CD14-positive monocyte (primary cell): ENCODE measurements around the gene DNAJB8. TPM values are rescaled to one million over a fixed set of nuclear protein-coding genes. Genes with fewer than 3 reads are reported as not detected.

Experiments
- DNase-seq, 3 donors: peaks; one replicate each; pipeline ENCODE4 v3.0.0-alpha.2; 2011 to 2022
- H2AFZ ChIP-seq: 2 replicates; pipeline ENCODE4 v1.6.0; 2012; ENCODE audit warnings: mild to moderate bottlenecking, low read depth, low read length, inconsistent platforms; ENCODE audit not compliant: insufficient read depth, poor library complexity, severe bottlenecking
- H3K27ac ChIP-seq, 2 donors: 1 replicate in 1 of 2; 2 replicates in 1 of 2; pipeline ENCODE4 v1.5.1; 2012 to 2013; ENCODE audit warnings: low read length in 2 of 2, control low read depth in 1 of 2, inconsistent platforms in 1 of 2, low read depth in 1 of 2, mild to moderate bottlenecking in 1 of 2
- H3K27me3 ChIP-seq, 2 donors: one replicate each; pipeline versions ENCODE4 v1.6.0 to v1.6.1; 2011 to 2013; ENCODE audit warnings: low read length in 2 of 2; ENCODE audit not compliant: control insufficient read depth in 2 of 2, insufficient read depth in 2 of 2
- H3K36me3 ChIP-seq, 2 donors: replicated peaks in 1 of 2; 1 replicate in 1 of 2; 2 replicates in 1 of 2; pipeline versions ENCODE4 v1.5.1 to v1.6.1; 2012 to 2013; ENCODE audit warnings: low read length in 2 of 2, control low read depth in 1 of 2, inconsistent platforms in 1 of 2, mild to moderate bottlenecking in 1 of 2; ENCODE audit not compliant: insufficient read depth in 2 of 2, control insufficient read depth in 1 of 2
- H3K4me1 ChIP-seq, 2 donors: 1 replicate in 1 of 2; 2 replicates in 1 of 2; pipeline versions ENCODE4 v1.5.1 to v1.6.1; 2012 to 2013; ENCODE audit warnings: low read length in 2 of 2, control low read depth in 1 of 2, inconsistent platforms in 1 of 2, mild to moderate bottlenecking in 1 of 2, moderate library complexity in 1 of 2; ENCODE audit not compliant: insufficient read depth in 2 of 2, control insufficient read depth in 1 of 2
- H3K4me2 ChIP-seq: replicated peaks from 2 replicates; pipeline ENCODE3; 2012; ENCODE audit warnings: low read length, moderate library complexity, mild to moderate bottlenecking; ENCODE audit not compliant: poor library complexity, severe bottlenecking; ENCODE audit errors: extremely low read depth
- H3K4me3 ChIP-seq, 3 experiments: fragments of 200-600 bp in 1 of 3; sonication (generic) in 1 of 3; replicated peaks in 1 of 3; 1 replicate in 2 of 3; 2 replicates in 1 of 3; pipeline ENCODE4 v1.5.1; 2011 to 2013; ENCODE audit warnings: low read length in 3 of 3, mild to moderate bottlenecking in 3 of 3, control low read depth in 2 of 3, low read depth in 2 of 3, inconsistent platforms in 1 of 3, moderate library complexity in 1 of 3
- H3K79me2 ChIP-seq: 2 replicates; pipeline ENCODE4 v1.6.0; 2012; ENCODE audit warnings: mild to moderate bottlenecking, control low read depth, inconsistent platforms, low read length, moderate library complexity; ENCODE audit not compliant: insufficient read depth
- H3K9ac ChIP-seq: 2 replicates; pipeline ENCODE4 v1.6.0; 2017; ENCODE audit warnings: low read length, mild to moderate bottlenecking; ENCODE audit not compliant: insufficient read depth, poor library complexity, severe bottlenecking
- H3K9me3 ChIP-seq, 2 donors: replicated peaks in 1 of 2; 1 replicate in 1 of 2; 2 replicates in 1 of 2; pipeline versions ENCODE4 v1.5.1 to v1.6.1; 2012 to 2013; ENCODE audit warnings: low read length in 2 of 2, control low read depth in 1 of 2; ENCODE audit not compliant: control insufficient read depth in 1 of 2, insufficient read depth in 1 of 2
- H4K20me1 ChIP-seq: 2 replicates; pipeline ENCODE4 v1.6.0; 2012; ENCODE audit warnings: mild to moderate bottlenecking, low read length, control low read depth, moderate library complexity; ENCODE audit not compliant: insufficient read depth
- H3K27ac Mint-ChIP-seq, 7 donors: one replicate each; pipeline ENCODE4 v1.8.0; 2020; ENCODE audit warnings: mild to moderate bottlenecking in 7 of 7, mixed read lengths in 7 of 7, moderate library complexity in 6 of 7, inconsistent platforms in 2 of 7
- H3K27me3 Mint-ChIP-seq, 3 donors: one replicate each; pipeline ENCODE4 v1.8.0; 2021 to 2022; ENCODE audit warnings: low read depth in 3 of 3, mild to moderate bottlenecking in 3 of 3, mixed read lengths in 3 of 3, moderate library complexity in 3 of 3, inconsistent platforms in 1 of 3
- H3K36me3 Mint-ChIP-seq, 2 donors: one replicate each; pipeline ENCODE4 v1.8.0; 2020; ENCODE audit warnings: mixed read lengths in 2 of 2, inconsistent platforms in 1 of 2, mild to moderate bottlenecking in 1 of 2
- H3K4me1 Mint-ChIP-seq: one replicate; pipeline ENCODE4 v1.8.0; 2020; ENCODE audit warnings: mild to moderate bottlenecking, mixed read lengths
- H3K4me3 Mint-ChIP-seq, 2 donors: one replicate each; pipeline ENCODE4 v1.8.0; 2020; ENCODE audit warnings: mild to moderate bottlenecking in 2 of 2, mixed read lengths in 2 of 2, moderate library complexity in 1 of 2
- H3K9me3 Mint-ChIP-seq, 7 donors: one replicate each; pipeline ENCODE4 v1.8.0; 2020 to 2022; ENCODE audit warnings: mixed read lengths in 7 of 7, mild to moderate bottlenecking in 6 of 7, moderate library complexity in 6 of 7, inconsistent platforms in 2 of 7
- WGBS: methylation state at CpG from one replicate; pipeline ENCODE4 v1.1.5; 2013; ENCODE audit warnings: missing lambda C conversion rate; ENCODE audit not compliant: insufficient coverage; 5-methylcytosine and 5-hydroxymethylcytosine counted together
- intact Hi-C, 2 donors: fragments of 100-400 bp; cut with micrococcal nuclease; formaldehyde crosslinking; loops; one replicate each; pipeline versions ENCODE4 v1.15.0 to v1.15.1; 2023
- polyA plus RNA-seq, 3 donors: library from polyadenylated mRNA; depleted of rRNA in 1 of 3; unstranded in 2 of 3; stranded (reverse) in 1 of 3; fragments of 300-500 nt in 2 of 3; fragments of >200 nt in 1 of 3; fragmentation: Illumina TruSeq in 2 of 3; gene quantifications; 1 replicate in 2 of 3; 2 replicates in 1 of 3; pipeline ENCODE4 v1.2.3, GENCODE V29; 2012 to 2021
- TF ChIP-seq, protein P1 (sequence below): fragments of 200-600 bp; IDR thresholded peaks from one replicate; pipeline ENCODE4 v1.8.0; 2022; ENCODE audit warnings: antibody characterized with exemption, mild to moderate bottlenecking

The DNAJB8 gene
- polyA plus RNA-seq, 3 donors = not detected

- H3K4me2 ChIP-seq = peak overlapping the region; percentile 92
- H3K4me3 ChIP-seq = peak overlapping the region in 2 of 3 experiments; percentile 2 to 78
- TF ChIP-seq, protein P1, sequence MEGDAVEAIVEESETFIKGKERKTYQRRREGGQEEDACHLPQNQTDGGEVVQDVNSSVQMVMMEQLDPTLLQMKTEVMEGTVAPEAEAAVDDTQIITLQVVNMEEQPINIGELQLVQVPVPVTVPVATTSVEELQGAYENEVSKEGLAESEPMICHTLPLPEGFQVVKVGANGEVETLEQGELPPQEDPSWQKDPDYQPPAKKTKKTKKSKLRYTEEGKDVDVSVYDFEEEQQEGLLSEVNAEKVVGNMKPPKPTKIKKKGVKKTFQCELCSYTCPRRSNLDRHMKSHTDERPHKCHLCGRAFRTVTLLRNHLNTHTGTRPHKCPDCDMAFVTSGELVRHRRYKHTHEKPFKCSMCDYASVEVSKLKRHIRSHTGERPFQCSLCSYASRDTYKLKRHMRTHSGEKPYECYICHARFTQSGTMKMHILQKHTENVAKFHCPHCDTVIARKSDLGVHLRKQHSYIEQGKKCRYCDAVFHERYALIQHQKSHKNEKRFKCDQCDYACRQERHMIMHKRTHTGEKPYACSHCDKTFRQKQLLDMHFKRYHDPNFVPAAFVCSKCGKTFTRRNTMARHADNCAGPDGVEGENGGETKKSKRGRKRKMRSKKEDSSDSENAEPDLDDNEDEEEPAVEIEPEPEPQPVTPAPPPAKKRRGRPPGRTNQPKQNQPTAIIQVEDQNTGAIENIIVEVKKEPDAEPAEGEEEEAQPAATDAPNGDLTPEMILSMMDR = no peak
- peaks cover 0 to 45% (median 10%) of the 10 kb centered on the region in 7 donors for H3K9me3 Mint-ChIP-seq
- H3K9ac ChIP-seq = peak overlapping the region; percentile 63
- peak overlapping the region in 1 of 7 donors; percentile 85 for H3K27ac Mint-ChIP-seq
- peak; percentile 31 to 42 (median 32) for DNase-seq
- H3K4me1 ChIP-seq = peaks cover 51 to 61% of the 10 kb centered on the region in 2 donors
- H4K20me1 ChIP-seq = no peaks in the 10 kb centered on the region
- intact Hi-C loops = loop anchor here (2.0 to 10.0 kb wide), 5 partner anchors 58 to 415 kb away; no protein-coding TSS in a partner anchor
- H3K27me3 Mint-ChIP-seq = peaks cover 84 to 100% (median 94%) of the 10 kb centered on the region in 3 donors
- under 1% methylated on average over 52 of the region's 61 CpGs for WGBS
- peak overlapping the region; percentile 86 for H2AFZ ChIP-seq
- H3K4me1 Mint-ChIP-seq = peaks cover 48% of the 10 kb centered on the region
- H3K27me3 ChIP-seq = peaks cover 77 to 99% of the 10 kb centered on the region in 2 donors
- peak overlapping the region; percentile 80 to 90 for H3K4me3 Mint-ChIP-seq
- H3K36me3 ChIP-seq = no peaks in the 10 kb centered on the region
- H3K36me3 Mint-ChIP-seq = peaks cover 6 to 8% of the 10 kb centered on the region in 2 donors
- peaks cover 0 to 50% of the 10 kb centered on the region in 2 donors for H3K9me3 ChIP-seq
- H3K79me2 ChIP-seq = no peaks in the 10 kb centered on the region
- H3K27ac ChIP-seq = no peak overlapping the region
Observed at GRCh38 chr3:128489927-128490649, 23.4 kb upstream of the DNAJB8 start.

GRCh38 chr3:128489674-128489926 is 22.9 kb upstream of the DNAJB8 start:
- no peaks in the 10 kb centered on the region for H3K36me3 ChIP-seq
- peaks cover 0 to 49% (median 10%) of the 10 kb centered on the region in 7 donors for H3K9me3 Mint-ChIP-seq
- H3K27me3 Mint-ChIP-seq = peaks cover 85 to 100% (median 94%) of the 10 kb centered on the region in 3 donors
- H3K4me3 Mint-ChIP-seq = peak overlapping the region; percentile 80 to 90
- peak overlapping the region; percentile 92 for H3K4me2 ChIP-seq
- peak overlapping the region in 2 of 3 experiments; percentile 2 to 78 for H3K4me3 ChIP-seq
- peak overlapping the region; percentile 63 for H3K9ac ChIP-seq
- H3K27me3 ChIP-seq = peaks cover 82 to 99% of the 10 kb centered on the region in 2 donors
- H3K27ac Mint-ChIP-seq = peak overlapping the region in 1 of 7 donors; percentile 85
- TF ChIP-seq, protein P1 = no peak
- H3K9me3 ChIP-seq = peaks cover 0 to 55% of the 10 kb centered on the region in 2 donors
- peaks cover 51 to 61% of the 10 kb centered on the region in 2 donors for H3K4me1 ChIP-seq
- H3K4me1 Mint-ChIP-seq = peaks cover 48% of the 10 kb centered on the region
- H3K36me3 Mint-ChIP-seq = peaks cover 6 to 10% of the 10 kb centered on the region in 2 donors
- intact Hi-C loops = loop anchor here in 1 of 2 donors (10.0 kb wide), 1 partner anchor 415 kb away; no protein-coding TSS in a partner anchor
- no peak overlapping the region for H3K27ac ChIP-seq
- under 1% methylated on average over 26 of the region's 26 CpGs for WGBS
- peak overlapping the region; percentile 86 for H2AFZ ChIP-seq
- no peaks in the 10 kb centered on the region for H4K20me1 ChIP-seq
- DNase-seq = no peak
- no peaks in the 10 kb centered on the region for H3K79me2 ChIP-seq
